ENCODE measurements around the gene GPX6.

DNA sequence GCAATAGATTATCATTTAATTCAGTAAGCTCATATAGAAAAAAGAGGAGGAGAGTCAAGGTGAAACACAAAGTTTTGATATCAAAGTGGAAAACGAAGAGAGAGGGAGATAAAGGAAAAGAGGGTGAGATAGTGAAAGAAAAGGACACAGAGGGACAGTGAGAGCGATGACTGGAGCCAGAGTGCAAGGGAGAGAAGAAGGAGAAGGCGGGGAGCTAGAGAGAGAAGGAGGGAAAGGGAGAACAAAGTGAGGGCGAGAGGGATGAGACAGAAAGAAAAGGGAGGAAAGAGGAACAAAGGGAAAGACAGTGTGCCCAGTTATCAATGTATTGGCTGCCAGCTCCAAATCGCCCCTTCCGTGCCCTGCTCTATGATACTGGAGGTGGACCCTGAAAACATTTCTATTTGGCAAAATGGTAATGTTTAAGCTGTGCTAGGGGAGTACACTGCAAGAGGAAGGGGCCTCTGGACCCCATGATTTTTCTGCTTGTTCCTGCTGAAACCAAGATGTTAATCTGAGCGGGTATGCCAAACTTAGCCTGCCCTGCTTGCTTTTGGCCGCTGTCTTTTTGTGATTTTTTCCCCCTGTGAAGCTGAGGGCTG is 37.9 kb upstream of the GPX6 start:
- TF ChIP-seq, protein P1, sequence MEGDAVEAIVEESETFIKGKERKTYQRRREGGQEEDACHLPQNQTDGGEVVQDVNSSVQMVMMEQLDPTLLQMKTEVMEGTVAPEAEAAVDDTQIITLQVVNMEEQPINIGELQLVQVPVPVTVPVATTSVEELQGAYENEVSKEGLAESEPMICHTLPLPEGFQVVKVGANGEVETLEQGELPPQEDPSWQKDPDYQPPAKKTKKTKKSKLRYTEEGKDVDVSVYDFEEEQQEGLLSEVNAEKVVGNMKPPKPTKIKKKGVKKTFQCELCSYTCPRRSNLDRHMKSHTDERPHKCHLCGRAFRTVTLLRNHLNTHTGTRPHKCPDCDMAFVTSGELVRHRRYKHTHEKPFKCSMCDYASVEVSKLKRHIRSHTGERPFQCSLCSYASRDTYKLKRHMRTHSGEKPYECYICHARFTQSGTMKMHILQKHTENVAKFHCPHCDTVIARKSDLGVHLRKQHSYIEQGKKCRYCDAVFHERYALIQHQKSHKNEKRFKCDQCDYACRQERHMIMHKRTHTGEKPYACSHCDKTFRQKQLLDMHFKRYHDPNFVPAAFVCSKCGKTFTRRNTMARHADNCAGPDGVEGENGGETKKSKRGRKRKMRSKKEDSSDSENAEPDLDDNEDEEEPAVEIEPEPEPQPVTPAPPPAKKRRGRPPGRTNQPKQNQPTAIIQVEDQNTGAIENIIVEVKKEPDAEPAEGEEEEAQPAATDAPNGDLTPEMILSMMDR (IDR thresholded peaks at IDR 0.05; ENCODE audit: low read depth, low read length, missing input control), result no peak
- TF ChIP-seq RAD21 (IDR thresholded peaks at IDR 0.05) (no peak), TAF1 (conservative IDR thresholded peaks at IDR 0.05) (no peak), NR2F2 (IDR thresholded peaks at IDR 0.05) (no peak), YY1 (IDR thresholded peaks at IDR 0.05) (no peak), GABPA (IDR thresholded peaks at IDR 0.05 in 1 of 2, conservative IDR thresholded peaks at IDR 0.05 in 1 of 2) (no peak), JUND (IDR thresholded peaks at IDR 0.05) (no peak), EGR1 (IDR thresholded peaks at IDR 0.05; ENCODE audit: low read depth in 2 of 2) (no peak), HNF4G (IDR thresholded peaks at IDR 0.05) (no peak), SP1 (IDR thresholded peaks at IDR 0.05) (no peak)
- TF ChIP-seq, protein P2, sequence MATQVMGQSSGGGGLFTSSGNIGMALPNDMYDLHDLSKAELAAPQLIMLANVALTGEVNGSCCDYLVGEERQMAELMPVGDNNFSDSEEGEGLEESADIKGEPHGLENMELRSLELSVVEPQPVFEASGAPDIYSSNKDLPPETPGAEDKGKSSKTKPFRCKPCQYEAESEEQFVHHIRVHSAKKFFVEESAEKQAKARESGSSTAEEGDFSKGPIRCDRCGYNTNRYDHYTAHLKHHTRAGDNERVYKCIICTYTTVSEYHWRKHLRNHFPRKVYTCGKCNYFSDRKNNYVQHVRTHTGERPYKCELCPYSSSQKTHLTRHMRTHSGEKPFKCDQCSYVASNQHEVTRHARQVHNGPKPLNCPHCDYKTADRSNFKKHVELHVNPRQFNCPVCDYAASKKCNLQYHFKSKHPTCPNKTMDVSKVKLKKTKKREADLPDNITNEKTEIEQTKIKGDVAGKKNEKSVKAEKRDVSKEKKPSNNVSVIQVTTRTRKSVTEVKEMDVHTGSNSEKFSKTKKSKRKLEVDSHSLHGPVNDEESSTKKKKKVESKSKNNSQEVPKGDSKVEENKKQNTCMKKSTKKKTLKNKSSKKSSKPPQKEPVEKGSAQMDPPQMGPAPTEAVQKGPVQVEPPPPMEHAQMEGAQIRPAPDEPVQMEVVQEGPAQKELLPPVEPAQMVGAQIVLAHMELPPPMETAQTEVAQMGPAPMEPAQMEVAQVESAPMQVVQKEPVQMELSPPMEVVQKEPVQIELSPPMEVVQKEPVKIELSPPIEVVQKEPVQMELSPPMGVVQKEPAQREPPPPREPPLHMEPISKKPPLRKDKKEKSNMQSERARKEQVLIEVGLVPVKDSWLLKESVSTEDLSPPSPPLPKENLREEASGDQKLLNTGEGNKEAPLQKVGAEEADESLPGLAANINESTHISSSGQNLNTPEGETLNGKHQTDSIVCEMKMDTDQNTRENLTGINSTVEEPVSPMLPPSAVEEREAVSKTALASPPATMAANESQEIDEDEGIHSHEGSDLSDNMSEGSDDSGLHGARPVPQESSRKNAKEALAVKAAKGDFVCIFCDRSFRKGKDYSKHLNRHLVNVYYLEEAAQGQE (IDR thresholded peaks at IDR 0.05), result no peak
- TF ChIP-seq, protein P3, sequence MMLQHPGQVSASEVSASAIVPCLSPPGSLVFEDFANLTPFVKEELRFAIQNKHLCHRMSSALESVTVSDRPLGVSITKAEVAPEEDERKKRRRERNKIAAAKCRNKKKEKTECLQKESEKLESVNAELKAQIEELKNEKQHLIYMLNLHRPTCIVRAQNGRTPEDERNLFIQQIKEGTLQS (IDR thresholded peaks at IDR 0.05), result no peak
- TF ChIP-seq, protein P4, sequence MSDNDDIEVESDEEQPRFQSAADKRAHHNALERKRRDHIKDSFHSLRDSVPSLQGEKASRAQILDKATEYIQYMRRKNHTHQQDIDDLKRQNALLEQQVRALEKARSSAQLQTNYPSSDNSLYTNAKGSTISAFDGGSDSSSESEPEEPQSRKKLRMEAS (IDR thresholded peaks at IDR 0.05), result no peak
